Natural killer cell treated with Interleukin-12 subunit alpha and Interleukin-12 subunit beta and Interleukin-15 and Interleukin-18, amount 100 ng/mL, for 72 hours (primary cell): ENCODE results near the gene ATF5. TPM values are rescaled to one million over a fixed set of nuclear protein-coding genes. Genes with fewer than 3 reads are reported as not detected.

ENCODE experiments used
- ATAC-seq, 2 donors: fragments of 150-1000 bp; cut with Tn5 transposase in 1 of 2; sonication (Bioruptor Pico), chemical (Tn5 transposase) in 1 of 2; 2 replicates each; pipeline ENCODE4 v1.10.0; 2021
- DNase-seq: peaks from one replicate; pipeline ENCODE4 v3.0.0; 2022; ENCODE audit warnings: low spot score
- H3K27ac Mint-ChIP-seq, 2 donors: 1 replicate in 1 of 2; 2 replicates in 1 of 2; pipeline ENCODE4 v1.8.0; 2022; ENCODE audit warnings: mixed read lengths in 2 of 2, mild to moderate bottlenecking in 1 of 2, moderate library complexity in 1 of 2
- H3K27me3 Mint-ChIP-seq, 2 donors: 1 replicate in 1 of 2; 2 replicates in 1 of 2; pipeline ENCODE4 v1.8.0; 2022; ENCODE audit warnings: mixed read lengths in 2 of 2
- H3K36me3 Mint-ChIP-seq: one replicate; pipeline ENCODE4 v1.8.0; 2022; ENCODE audit warnings: mixed read lengths
- H3K4me1 Mint-ChIP-seq, 2 donors: 1 replicate in 1 of 2; 2 replicates in 1 of 2; pipeline ENCODE4 v1.8.0; 2022; ENCODE audit warnings: low read depth in 2 of 2, mixed read lengths in 2 of 2, mild to moderate bottlenecking in 1 of 2
- H3K4me3 Mint-ChIP-seq: one replicate; pipeline ENCODE4 v1.8.0; 2022; ENCODE audit warnings: mixed read lengths
- H3K9me3 Mint-ChIP-seq: 2 replicates; pipeline ENCODE4 v1.8.0; 2022; ENCODE audit warnings: mixed read lengths
- total RNA-seq, 2 donors: library from RNA; stranded (reverse); gene quantifications; one replicate each; pipeline ENCODE4 v1.2.3, GENCODE V29; 2022

Gene ATF5
- total RNA-seq, 2 donors from 2014 or later = 12.1 to 12.4 TPM

GRCh38 chr19:49907745-49908446 is 21.1 kb upstream of the ATF5 start:
- H3K27ac Mint-ChIP-seq = no peak overlapping the region
- H3K36me3 Mint-ChIP-seq = no peaks in the 10 kb centered on the region
- H3K9me3 Mint-ChIP-seq = no peaks in the 10 kb centered on the region
- ATAC-seq (no peak), DNase-seq (no peak)
- H3K27me3 Mint-ChIP-seq = no peaks in the 10 kb centered on the region
- no peak overlapping the region for H3K4me3 Mint-ChIP-seq
- peaks cover 14 to 22% of the 10 kb centered on the region in 2 donors for H3K4me1 Mint-ChIP-seq

- Mint-ChIP-seq H3K4me1 (peaks cover 20 to 30% of the 10 kb centered on the region in 2 donors), H3K36me3 (no peaks in the 10 kb centered on the region), H3K9me3 (no peaks in the 10 kb centered on the region), H3K27ac (no peak overlapping the region), H3K27me3 (no peaks in the 10 kb centered on the region), H3K4me3 (no peak overlapping the region)
- no peak for ATAC-seq
- no peak for DNase-seq
These were observed 20.3 kb upstream of the ATF5 start for GRCh38 chr19:49908480-49909420.

- H3K4me3 Mint-ChIP-seq = no peak overlapping the region
- no peak for DNase-seq
- peaks cover 1% of the 10 kb centered on the region for H3K36me3 Mint-ChIP-seq
- peaks cover 27 to 36% of the 10 kb centered on the region in 2 donors for H3K4me1 Mint-ChIP-seq
- no peaks in the 10 kb centered on the region for H3K27me3 Mint-ChIP-seq
- H3K9me3 Mint-ChIP-seq = no peaks in the 10 kb centered on the region
- ATAC-seq = no peak
- H3K27ac Mint-ChIP-seq = peak overlapping the region in 1 of 2 donors; percentile 27
These were observed 18.8 kb upstream of the ATF5 start for GRCh38 chr19:49910179-49910578.

DNA sequence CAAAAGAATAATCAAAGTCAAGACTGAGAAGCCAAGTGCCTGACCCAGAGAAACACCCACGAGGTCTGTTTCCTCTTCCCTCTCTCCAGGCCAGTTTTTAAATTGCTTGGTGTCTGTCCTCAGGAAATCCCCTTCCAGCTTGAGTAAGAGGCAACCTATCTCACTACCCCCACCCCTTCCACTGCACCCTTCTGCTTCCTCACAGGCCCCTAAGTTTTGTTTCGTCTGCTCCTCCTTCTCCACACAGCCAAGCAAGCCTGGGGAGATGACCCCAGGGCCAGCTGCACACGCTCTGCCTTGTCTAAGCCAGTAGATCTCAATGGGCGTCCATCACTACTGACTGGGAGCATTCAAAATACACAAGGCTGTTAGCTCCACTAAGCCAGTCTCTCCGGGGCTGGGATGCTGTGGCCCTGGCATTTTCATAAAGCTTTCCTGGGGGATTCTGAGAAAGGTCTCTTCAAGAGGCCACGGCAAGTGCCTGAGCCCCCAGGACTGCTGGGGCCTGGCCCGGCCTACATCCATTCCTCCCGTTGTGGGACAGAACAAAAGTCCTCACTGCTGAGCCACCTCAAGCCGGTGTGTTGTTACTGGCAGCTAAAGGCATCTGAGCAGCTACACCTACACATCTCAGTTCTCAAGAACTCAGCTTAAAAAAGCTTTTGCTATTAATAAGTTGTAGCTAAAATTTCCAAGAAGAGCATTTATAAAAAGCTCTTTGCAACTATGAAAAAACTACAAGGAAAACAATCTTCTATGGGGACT is 17.4 kb upstream of the ATF5 start:
- no peaks in the 10 kb centered on the region for H3K27me3 Mint-ChIP-seq
- peak overlapping the region; percentile 67 to 91 for H3K27ac Mint-ChIP-seq
- H3K4me3 Mint-ChIP-seq = peak overlapping the region; percentile 63
- ATAC-seq (peak; percentile 73 to 81), DNase-seq (no peak)
- no peaks in the 10 kb centered on the region for H3K9me3 Mint-ChIP-seq
- H3K36me3 Mint-ChIP-seq = peaks cover 6% of the 10 kb centered on the region
- peaks cover 32 to 38% of the 10 kb centered on the region in 2 donors for H3K4me1 Mint-ChIP-seq

GRCh38 chr19:49912965-49913685 is 15.9 kb upstream of the ATF5 start:
- no peak for DNase-seq
- Mint-ChIP-seq H3K27me3 (no peaks in the 10 kb centered on the region), H3K36me3 (peaks cover 6% of the 10 kb centered on the region), H3K9me3 (no peaks in the 10 kb centered on the region), H3K27ac (peak overlapping the region; percentile 47 to 81), H3K4me1 (peaks cover 32 to 42% of the 10 kb centered on the region in 2 donors), H3K4me3 (no peak overlapping the region)
- ATAC-seq = peak in 1 of 2 donors; percentile 7

DNA sequence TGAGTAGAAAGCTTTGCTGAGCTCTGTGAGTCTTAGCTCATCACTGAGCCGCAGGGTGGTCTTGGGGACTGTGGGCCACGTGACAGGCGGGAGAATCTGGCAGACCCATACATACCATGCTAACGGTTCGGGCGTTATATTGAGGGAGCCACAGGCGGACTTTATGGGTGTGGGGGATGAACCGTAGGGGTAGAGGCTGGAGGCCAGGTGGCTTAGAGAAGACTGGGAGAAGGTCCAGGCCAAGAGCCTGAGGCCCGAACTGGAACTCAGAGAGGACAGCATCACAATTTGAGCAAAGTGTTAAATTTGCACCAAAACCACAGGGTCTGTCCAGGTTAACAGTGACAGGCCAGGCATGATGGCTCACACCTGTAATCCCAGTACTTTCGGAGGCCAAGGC is 15.3 kb upstream of the ATF5 start:
- Mint-ChIP-seq H3K27ac (peak overlapping the region; percentile 37 to 47), H3K4me1 (peaks cover 37 to 42% of the 10 kb centered on the region in 2 donors), H3K9me3 (no peaks in the 10 kb centered on the region), H3K4me3 (no peak overlapping the region), H3K27me3 (no peaks in the 10 kb centered on the region), H3K36me3 (peaks cover 6% of the 10 kb centered on the region)
- no peak for DNase-seq
- no peak for ATAC-seq

DNA sequence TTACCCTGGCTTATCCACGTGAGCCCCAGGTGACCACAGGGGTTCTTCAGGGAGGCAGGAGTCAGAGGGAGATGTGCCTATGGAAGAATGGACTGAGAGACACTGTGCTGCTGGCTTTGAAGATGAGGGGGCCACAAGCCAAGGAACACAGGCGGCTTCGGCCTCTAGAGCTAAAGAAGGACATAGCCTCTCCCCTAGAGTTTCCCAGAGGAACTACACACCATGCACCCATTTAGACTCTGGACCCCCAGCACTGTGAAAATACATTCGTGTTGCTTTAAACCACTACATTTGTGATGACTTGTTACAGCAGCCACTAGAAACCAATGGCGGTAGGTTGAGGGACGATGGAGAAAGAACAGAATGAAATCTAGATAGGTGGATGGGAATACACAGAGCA is 13.7 kb upstream of the ATF5 start:
- Mint-ChIP-seq H3K9me3 (no peaks in the 10 kb centered on the region), H3K36me3 (peaks cover 6% of the 10 kb centered on the region), H3K4me3 (no peak overlapping the region), H3K4me1 (peaks cover 41 to 44% of the 10 kb centered on the region in 2 donors), H3K27me3 (no peaks in the 10 kb centered on the region), H3K27ac (peak overlapping the region in 1 of 2 donors; percentile 32)
- no peak for ATAC-seq
- DNase-seq = no peak

GRCh38 chr19:49916839-49917733 is 11.9 kb upstream of the ATF5 start:
- Mint-ChIP-seq H3K4me3 (no peak overlapping the region), H3K27ac (peak overlapping the region in 1 of 2 donors; percentile 57), H3K9me3 (no peaks in the 10 kb centered on the region), H3K36me3 (peaks cover 6% of the 10 kb centered on the region), H3K4me1 (peaks cover 42 to 47% of the 10 kb centered on the region in 2 donors), H3K27me3 (no peaks in the 10 kb centered on the region)
- DNase-seq (no peak), ATAC-seq (no peak)

- DNase-seq = no peak
- Mint-ChIP-seq H3K27ac (peak overlapping the region in 1 of 2 donors; percentile 60), H3K36me3 (peaks cover 6% of the 10 kb centered on the region), H3K4me1 (peaks cover 38 to 46% of the 10 kb centered on the region in 2 donors), H3K4me3 (no peak overlapping the region), H3K27me3 (no peaks in the 10 kb centered on the region), H3K9me3 (no peaks in the 10 kb centered on the region)
- ATAC-seq = no peak
These were observed 10.9 kb upstream of the ATF5 start for GRCh38 chr19:49918089-49918488.

DNA sequence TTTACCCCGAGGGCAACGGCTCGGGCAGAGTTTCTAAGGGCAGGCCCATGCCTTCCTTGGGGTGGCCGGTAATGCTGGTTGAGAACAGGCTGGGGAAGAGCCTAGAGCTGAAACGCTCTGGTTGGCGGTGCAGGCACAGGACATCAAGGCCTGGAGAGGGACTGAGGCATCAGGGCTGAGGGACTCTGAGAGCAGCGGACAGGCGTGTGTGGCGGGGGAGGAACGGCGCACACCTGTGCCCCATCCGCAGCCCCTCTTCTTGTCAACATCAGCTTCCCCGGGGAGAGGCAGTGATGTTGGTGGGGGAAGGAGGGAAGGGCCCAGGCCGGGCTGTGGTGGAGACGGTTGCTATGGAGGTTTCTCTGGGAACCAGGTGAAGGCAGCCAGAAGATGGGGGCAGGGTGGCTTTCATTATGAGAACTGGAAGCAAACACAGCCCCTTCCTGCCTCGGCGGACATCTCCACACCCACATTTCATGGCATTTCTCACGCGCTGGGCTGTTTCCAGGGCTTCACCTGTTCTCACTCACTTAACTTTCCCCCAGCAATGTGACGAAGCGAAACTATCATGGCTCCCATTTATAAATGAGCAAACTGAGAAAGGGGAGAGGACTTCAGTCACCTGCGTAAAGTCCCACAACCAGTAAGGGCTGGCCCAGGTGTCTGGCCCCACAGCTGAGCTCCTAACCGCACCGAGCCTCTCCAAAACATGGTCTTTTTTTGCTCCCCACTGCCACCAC is 8.2 kb upstream of the ATF5 start:
- Mint-ChIP-seq H3K9me3 (no peaks in the 10 kb centered on the region), H3K4me1 (peaks cover 29 to 39% of the 10 kb centered on the region in 2 donors), H3K27ac (peak overlapping the region; percentile 48 to 81), H3K27me3 (no peaks in the 10 kb centered on the region), H3K4me3 (no peak overlapping the region), H3K36me3 (peaks cover 4% of the 10 kb centered on the region)
- ATAC-seq (no peak), DNase-seq (peak; percentile 42)

DNA sequence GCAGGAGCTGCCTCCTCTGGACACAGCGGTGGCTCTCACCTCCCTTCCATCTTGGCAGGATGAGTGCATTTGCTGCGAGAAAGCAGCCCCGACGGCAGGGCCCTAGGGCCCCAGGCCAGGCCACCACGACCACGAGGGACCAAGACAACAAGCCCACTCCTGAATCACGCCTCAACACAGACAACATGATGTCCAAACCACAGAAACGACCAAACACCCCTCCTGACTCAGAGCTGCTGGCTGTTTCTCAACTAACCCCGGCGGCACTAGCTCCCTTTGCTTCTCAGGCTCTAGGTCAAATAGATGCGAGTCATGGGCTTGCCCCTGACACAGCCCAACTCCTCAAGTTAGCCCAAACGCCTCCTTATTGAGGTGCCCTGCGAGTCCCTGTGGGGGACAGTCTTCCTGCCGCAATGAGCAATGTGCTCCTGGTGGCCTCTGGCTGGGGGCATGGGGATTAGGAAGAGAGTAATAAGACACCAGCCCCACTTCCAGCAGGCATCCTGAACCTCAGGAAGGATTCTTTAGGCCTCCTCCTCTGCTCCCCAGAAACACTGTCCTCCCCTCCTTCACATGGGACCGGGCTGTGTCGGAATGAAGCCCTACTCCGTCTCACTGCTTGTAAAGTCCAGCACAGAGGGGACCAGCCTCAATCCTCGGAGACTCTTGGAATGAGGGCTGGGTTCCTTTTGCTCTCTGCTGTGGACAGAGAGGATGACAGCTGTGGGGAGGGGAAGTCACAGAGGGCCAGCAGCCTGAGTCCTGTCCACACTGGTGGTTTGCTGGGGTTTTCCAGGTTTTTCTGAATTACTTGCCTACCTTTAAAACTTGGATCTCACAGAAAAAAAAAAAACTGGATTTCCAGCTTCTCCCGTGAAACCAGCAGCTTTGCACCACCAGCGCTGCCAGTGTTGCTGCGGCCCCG is 6.9 kb upstream of the ATF5 start:
- Mint-ChIP-seq H3K9me3 (no peaks in the 10 kb centered on the region), H3K27me3 (no peaks in the 10 kb centered on the region), H3K36me3 (peaks cover 4% of the 10 kb centered on the region), H3K27ac (peak overlapping the region; percentile 48 to 81), H3K4me1 (peaks cover 29 to 40% of the 10 kb centered on the region in 2 donors), H3K4me3 (peak overlapping the region; percentile 62)
- ATAC-seq = peak; percentile 82 to 83
- peak; percentile 60 for DNase-seq
